ENCODE measurements around the gene JMJD8. TPM values are rescaled to one million over a fixed set of nuclear protein-coding genes. Genes with fewer than 3 reads are reported as not detected.

JMJD8 gene
- total and polyA plus RNA-seq, 5 donors from 2014 or later, result 22.7 to 36.2 (median 32.3) TPM

GRCh38 chr16:660459-661183 is 23.5 kb downstream of the JMJD8 start:
- peak; percentile 53 to 66 for ATAC-seq (ENCODE audit: low read depth in 2 of 2)
- Mint-ChIP-seq H3K9me3 (no peaks in the 10 kb centered on the region), H3K4me1 (peaks cover 0 to 7% (median 0%) of the 10 kb centered on the region in 4 donors), H3K27me3 (no peaks in the 10 kb centered on the region), H3K4me3 (peak overlapping the region in 2 of 4 donors; percentile 21 to 54), H3K36me3 (no peaks in the 10 kb centered on the region), H3K27ac (no peak overlapping the region)
- H3K27ac ChIP-seq (ENCODE audit: insufficient read depth, low read length, poor library complexity, severe bottlenecking), result no peak overlapping the region
- peak; percentile 57 to 73 (median 65) for DNase-seq
- H3K9me3 ChIP-seq (ENCODE audit: control insufficient read depth in 2 of 2, low read length in 2 of 2), result no peaks in the 10 kb centered on the region
- no peaks in the 10 kb centered on the region for H3K27me3 ChIP-seq (ENCODE audit: control insufficient read depth, insufficient read depth, low read length)
- H3K4me3 ChIP-seq (ENCODE audit: low read depth, low read length), result no peak overlapping the region
- H3K36me3 ChIP-seq (ENCODE audit: control insufficient read depth, insufficient read depth, low read length), result no peaks in the 10 kb centered on the region
- peaks cover 5% of the 10 kb centered on the region for H3K4me1 ChIP-seq (ENCODE audit: control insufficient read depth, insufficient read depth, low read length, poor library complexity, severe bottlenecking)

DNA sequence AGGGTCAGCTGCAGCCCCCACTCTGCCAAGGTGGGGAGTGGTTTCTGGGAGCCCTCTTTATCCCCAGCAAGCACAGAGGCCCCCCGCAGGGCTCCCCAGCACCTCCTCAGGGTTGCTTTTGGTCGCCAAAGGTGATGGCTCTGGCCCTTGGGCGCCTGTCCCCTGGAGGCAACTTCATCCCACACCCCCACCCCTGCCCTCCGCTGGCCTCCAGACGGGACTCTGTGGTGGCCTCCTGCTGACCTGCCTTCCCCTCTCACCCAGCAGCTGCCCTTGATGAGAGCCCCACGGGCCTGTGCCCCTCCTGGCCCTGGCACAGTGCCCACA is 24.0 kb downstream of the JMJD8 start:
- Histone ChIP-seq H3K27me3 (ENCODE audit: control insufficient read depth, insufficient read depth, low read length) (no peaks in the 10 kb centered on the region), H3K9me3 (ENCODE audit: control insufficient read depth in 2 of 2, low read length in 2 of 2) (no peaks in the 10 kb centered on the region), H3K4me1 (ENCODE audit: control insufficient read depth, insufficient read depth, low read length, poor library complexity, severe bottlenecking) (peaks cover 5% of the 10 kb centered on the region), H3K4me3 (ENCODE audit: low read depth, low read length) (no peak overlapping the region), H3K36me3 (ENCODE audit: control insufficient read depth, insufficient read depth, low read length) (no peaks in the 10 kb centered on the region), H3K27ac (ENCODE audit: insufficient read depth, low read length, poor library complexity, severe bottlenecking) (no peak overlapping the region)
- Mint-ChIP-seq H3K9me3 (no peaks in the 10 kb centered on the region), H3K36me3 (no peaks in the 10 kb centered on the region), H3K27me3 (no peaks in the 10 kb centered on the region), H3K4me1 (peaks cover 0 to 7% (median 0%) of the 10 kb centered on the region in 4 donors), H3K27ac (no peak overlapping the region), H3K4me3 (no peak overlapping the region)
- DNase-seq (no peak), ATAC-seq (ENCODE audit: low read depth in 2 of 2) (no peak)

DNA sequence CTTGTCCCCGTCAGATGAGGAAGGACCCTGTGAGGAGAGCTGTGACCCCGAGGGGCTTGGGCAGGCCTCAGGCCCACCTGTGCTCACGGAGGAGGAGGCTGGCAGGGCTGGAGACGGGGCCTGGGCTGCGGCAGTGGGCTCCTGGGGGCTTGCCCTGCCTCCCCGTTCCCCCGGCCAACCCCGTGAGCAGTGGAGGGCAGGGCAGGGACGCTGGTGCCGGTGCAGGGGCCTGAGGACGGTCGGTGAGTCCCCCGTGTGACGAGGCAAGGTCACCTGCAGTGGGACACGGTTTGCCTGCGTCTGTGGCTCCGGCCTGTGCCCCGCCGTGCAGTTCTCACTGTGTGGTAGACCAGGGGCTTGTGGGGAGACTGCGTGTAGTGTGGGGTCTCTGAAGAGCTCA is 24.5 kb downstream of the JMJD8 start:
- H3K4me3 Mint-ChIP-seq, result no peak overlapping the region
- Histone ChIP-seq H3K4me3 (ENCODE audit: low read depth, low read length) (no peak overlapping the region), H3K9me3 (ENCODE audit: control insufficient read depth in 2 of 2, low read length in 2 of 2) (no peaks in the 10 kb centered on the region), H3K27ac (ENCODE audit: insufficient read depth, low read length, poor library complexity, severe bottlenecking) (no peak overlapping the region), H3K36me3 (ENCODE audit: control insufficient read depth, insufficient read depth, low read length) (no peaks in the 10 kb centered on the region), H3K27me3 (ENCODE audit: control insufficient read depth, insufficient read depth, low read length) (no peaks in the 10 kb centered on the region), H3K4me1 (ENCODE audit: control insufficient read depth, insufficient read depth, low read length, poor library complexity, severe bottlenecking) (peaks cover 5% of the 10 kb centered on the region)
- ATAC-seq (ENCODE audit: low read depth in 2 of 2) (no peak), DNase-seq (no peak)
- H3K27ac Mint-ChIP-seq, result no peak overlapping the region
- H3K36me3 Mint-ChIP-seq, result no peaks in the 10 kb centered on the region
- H3K4me1 Mint-ChIP-seq, result peaks cover 0 to 7% (median 0%) of the 10 kb centered on the region in 4 donors
- H3K27me3 Mint-ChIP-seq, result no peaks in the 10 kb centered on the region
- no peaks in the 10 kb centered on the region for H3K9me3 Mint-ChIP-seq

DNA sequence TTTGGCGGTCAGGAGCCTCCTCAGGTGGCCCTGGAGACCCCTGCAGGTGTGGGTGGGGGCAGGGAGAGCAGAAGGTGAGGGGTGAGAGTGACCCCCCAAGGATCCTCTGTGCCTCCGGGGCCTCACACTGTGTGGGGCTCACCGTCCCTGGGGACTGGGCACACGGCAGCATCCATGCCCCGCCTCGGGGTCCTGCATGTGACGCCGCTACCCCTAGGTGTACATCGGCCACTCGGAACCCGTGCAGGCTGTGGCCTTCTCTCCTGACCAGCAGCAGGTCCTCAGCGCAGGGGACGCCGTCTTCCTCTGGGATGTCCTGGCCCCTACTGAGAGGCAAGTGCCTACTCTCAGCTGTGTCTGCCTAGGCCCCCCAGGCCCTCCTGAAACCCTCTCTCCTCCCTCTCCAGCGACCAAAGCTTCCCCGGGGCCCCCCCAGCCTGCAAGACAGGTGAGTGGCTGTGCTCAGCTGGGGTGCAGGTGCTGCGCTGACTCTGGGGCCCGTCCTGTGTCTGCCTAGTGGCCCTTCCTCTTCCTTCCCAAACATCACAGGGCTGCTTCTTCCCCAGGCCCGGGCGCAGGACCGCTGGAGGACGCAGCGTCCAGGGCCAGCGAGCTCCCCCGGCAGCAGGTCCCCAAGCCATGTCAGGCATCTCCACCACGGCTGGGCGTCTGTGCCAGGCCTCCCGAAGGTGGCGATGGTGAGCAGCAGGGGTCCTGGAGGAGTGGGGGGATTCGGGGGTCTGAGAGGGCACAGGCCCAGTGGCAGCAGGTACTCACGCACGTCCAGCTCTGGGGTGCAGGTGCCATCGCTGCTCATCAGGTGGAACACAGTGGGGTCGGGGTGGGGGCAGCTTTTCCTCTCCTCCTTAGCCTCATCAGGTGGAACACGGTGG is 25.2 kb downstream of the JMJD8 start:
- Mint-ChIP-seq H3K9me3 (no peaks in the 10 kb centered on the region), H3K4me1 (peaks cover 0 to 7% (median 0%) of the 10 kb centered on the region in 4 donors), H3K4me3 (no peak overlapping the region), H3K36me3 (no peaks in the 10 kb centered on the region), H3K27ac (no peak overlapping the region), H3K27me3 (no peaks in the 10 kb centered on the region)
- H3K27me3 ChIP-seq (ENCODE audit: control insufficient read depth, insufficient read depth, low read length), result no peaks in the 10 kb centered on the region
- no peak overlapping the region for H3K4me3 ChIP-seq (ENCODE audit: low read depth, low read length)
- H3K27ac ChIP-seq (ENCODE audit: insufficient read depth, low read length, poor library complexity, severe bottlenecking), result no peak overlapping the region
- H3K9me3 ChIP-seq (ENCODE audit: control insufficient read depth in 2 of 2, low read length in 2 of 2), result no peaks in the 10 kb centered on the region
- ATAC-seq (ENCODE audit: low read depth in 2 of 2) (no peak), DNase-seq (no peak)
- peaks cover 5% of the 10 kb centered on the region for H3K4me1 ChIP-seq (ENCODE audit: control insufficient read depth, insufficient read depth, low read length, poor library complexity, severe bottlenecking)
- H3K36me3 ChIP-seq (ENCODE audit: control insufficient read depth, insufficient read depth, low read length), result no peaks in the 10 kb centered on the region

DNA sequence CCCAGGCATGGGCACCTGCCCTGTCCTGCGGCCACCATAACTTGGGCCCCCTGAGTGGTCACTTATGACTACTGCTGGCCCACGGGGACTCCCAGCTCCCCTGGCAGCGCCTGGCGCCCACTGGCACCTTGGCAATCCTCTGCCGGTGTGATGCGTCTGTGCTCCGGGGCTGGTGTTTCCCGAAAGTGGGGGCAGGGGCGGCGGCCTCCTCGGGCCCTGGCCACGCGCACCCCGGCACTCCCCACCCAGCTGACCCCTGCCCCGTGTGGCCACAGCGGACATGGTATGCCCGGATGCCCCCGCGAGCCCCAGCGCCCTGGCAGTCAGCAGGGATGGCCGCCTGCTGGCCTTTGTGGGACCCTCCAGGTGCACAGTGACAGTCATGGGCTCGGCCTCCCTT is 26.6 kb downstream of the JMJD8 start:
- H3K4me1 ChIP-seq (ENCODE audit: control insufficient read depth, insufficient read depth, low read length, poor library complexity, severe bottlenecking), result peaks cover 5% of the 10 kb centered on the region
- H3K27me3 ChIP-seq (ENCODE audit: control insufficient read depth, insufficient read depth, low read length), result no peaks in the 10 kb centered on the region
- Mint-ChIP-seq H3K9me3 (no peaks in the 10 kb centered on the region), H3K27ac (no peak overlapping the region), H3K4me3 (no peak overlapping the region), H3K27me3 (no peaks in the 10 kb centered on the region), H3K36me3 (no peaks in the 10 kb centered on the region), H3K4me1 (peaks cover 0 to 5% (median 0%) of the 10 kb centered on the region in 4 donors)
- H3K36me3 ChIP-seq (ENCODE audit: control insufficient read depth, insufficient read depth, low read length), result no peaks in the 10 kb centered on the region
- no peak for ATAC-seq (ENCODE audit: low read depth in 2 of 2)
- H3K9me3 ChIP-seq (ENCODE audit: control insufficient read depth in 2 of 2, low read length in 2 of 2), result no peaks in the 10 kb centered on the region
- H3K27ac ChIP-seq (ENCODE audit: insufficient read depth, low read length, poor library complexity, severe bottlenecking), result no peak overlapping the region
- no peak for DNase-seq
- no peak overlapping the region for H3K4me3 ChIP-seq (ENCODE audit: low read depth, low read length)

DNA sequence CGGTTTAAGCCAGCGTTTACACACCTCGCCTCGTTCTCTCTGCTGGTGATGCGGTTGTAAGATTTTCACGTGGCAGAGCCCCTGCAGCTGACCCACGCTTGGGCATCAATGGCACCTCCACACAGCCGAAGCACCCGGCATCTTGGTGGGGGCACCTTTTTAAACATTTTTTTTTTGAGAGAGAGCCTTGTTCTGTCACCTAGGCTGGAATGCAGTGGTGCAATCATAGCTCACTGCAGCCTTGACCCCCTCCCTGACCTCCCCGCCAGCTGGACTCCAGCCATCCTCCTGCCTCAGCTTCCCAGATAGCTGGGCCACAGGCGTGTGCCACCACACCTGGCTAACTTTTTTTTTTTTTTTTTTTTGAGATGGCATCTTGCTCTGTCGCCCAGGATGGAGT is 30.1 kb downstream of the JMJD8 start:
- H3K4me1 Mint-ChIP-seq, result peaks cover 0 to 6% (median 0%) of the 10 kb centered on the region in 4 donors
- Histone ChIP-seq H3K27ac (ENCODE audit: insufficient read depth, low read length, poor library complexity, severe bottlenecking) (no peak overlapping the region), H3K36me3 (ENCODE audit: control insufficient read depth, insufficient read depth, low read length) (no peaks in the 10 kb centered on the region), H3K9me3 (ENCODE audit: control insufficient read depth in 2 of 2, low read length in 2 of 2) (no peaks in the 10 kb centered on the region), H3K4me1 (ENCODE audit: control insufficient read depth, insufficient read depth, low read length, poor library complexity, severe bottlenecking) (peaks cover 8% of the 10 kb centered on the region), H3K4me3 (ENCODE audit: low read depth, low read length) (no peak overlapping the region), H3K27me3 (ENCODE audit: control insufficient read depth, insufficient read depth, low read length) (no peaks in the 10 kb centered on the region)
- no peaks in the 10 kb centered on the region for H3K36me3 Mint-ChIP-seq
- H3K9me3 Mint-ChIP-seq, result no peaks in the 10 kb centered on the region
- H3K27me3 Mint-ChIP-seq, result no peaks in the 10 kb centered on the region
- DNase-seq, result no peak
- H3K27ac Mint-ChIP-seq, result no peak overlapping the region
- peak overlapping the region in 1 of 4 donors; percentile 19 for H3K4me3 Mint-ChIP-seq
- ATAC-seq (ENCODE audit: low read depth in 2 of 2), result no peak

DNA sequence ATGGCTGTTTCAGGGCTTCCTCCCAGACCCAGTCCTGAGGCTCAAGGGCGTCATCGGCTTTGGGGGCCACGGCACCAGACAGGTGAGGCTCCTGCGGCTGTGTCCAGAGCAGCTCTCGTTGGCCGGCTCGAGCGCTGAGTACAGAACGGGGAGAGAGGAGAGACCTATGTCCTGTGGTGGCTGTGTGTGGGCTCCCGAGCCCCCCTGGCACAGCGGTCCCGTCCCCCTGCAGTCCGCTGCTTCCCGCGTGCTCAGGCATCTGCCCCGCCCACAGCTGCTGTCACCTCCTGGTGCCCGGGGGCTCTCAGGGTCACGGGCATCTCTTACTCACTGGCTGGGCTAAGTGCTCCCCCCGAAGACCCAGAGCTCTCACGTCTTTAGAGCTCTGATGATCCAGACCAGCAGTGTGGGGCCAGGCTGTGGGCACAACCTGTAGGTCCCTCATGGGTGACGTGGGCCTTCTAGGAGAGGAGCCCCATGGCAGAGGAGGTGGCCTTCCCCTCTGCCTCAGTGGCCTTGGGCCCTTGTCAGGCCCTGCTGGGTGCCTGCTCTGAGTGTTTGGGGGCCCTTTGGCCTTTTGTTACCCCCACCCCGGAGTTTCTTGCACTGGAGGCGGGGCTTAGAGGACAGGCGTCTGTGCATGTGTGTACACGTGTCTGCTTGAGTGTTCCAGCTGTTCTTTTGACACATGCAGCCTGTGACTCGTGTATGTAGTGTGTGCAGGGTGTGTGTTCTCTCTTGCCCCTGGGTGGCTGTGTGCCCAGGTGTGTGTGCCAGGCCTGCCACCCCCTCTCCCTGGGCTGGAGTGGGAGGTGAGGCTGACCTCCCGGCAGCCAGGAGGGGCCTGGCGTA is 31.5 kb downstream of the JMJD8 start:
- no peak for DNase-seq
- H3K4me1 ChIP-seq (ENCODE audit: control insufficient read depth, insufficient read depth, low read length, poor library complexity, severe bottlenecking), result peaks cover 21% of the 10 kb centered on the region
- no peaks in the 10 kb centered on the region for H3K36me3 Mint-ChIP-seq
- no peak overlapping the region for H3K4me3 ChIP-seq (ENCODE audit: low read depth, low read length)
- no peaks in the 10 kb centered on the region for H3K9me3 Mint-ChIP-seq
- H3K9me3 ChIP-seq (ENCODE audit: control insufficient read depth in 2 of 2, low read length in 2 of 2), result no peaks in the 10 kb centered on the region
- no peak for ATAC-seq (ENCODE audit: low read depth in 2 of 2)
- no peaks in the 10 kb centered on the region for H3K27me3 ChIP-seq (ENCODE audit: control insufficient read depth, insufficient read depth, low read length)
- H3K27ac Mint-ChIP-seq, result no peak overlapping the region
- H3K4me1 Mint-ChIP-seq, result peaks cover 0 to 14% (median 3%) of the 10 kb centered on the region in 4 donors
- no peaks in the 10 kb centered on the region for H3K36me3 ChIP-seq (ENCODE audit: control insufficient read depth, insufficient read depth, low read length)
- no peak overlapping the region for H3K27ac ChIP-seq (ENCODE audit: insufficient read depth, low read length, poor library complexity, severe bottlenecking)
- no peak overlapping the region for H3K4me3 Mint-ChIP-seq
- H3K27me3 Mint-ChIP-seq, result no peaks in the 10 kb centered on the region
